HL-60 (cell line): ENCODE data around the gene COCH.
A peak's percentile ranks its signal among the peaks of the same experiment; 100 is the strongest.

Experiments
- DNase-seq, 2 experiments: peaks; one replicate each; pipeline ENCODE4 v3.0.0-alpha.2; 2010 to 2020; ENCODE audit warnings: low read depth in 1 of 2, low spot score in 1 of 2
- H3K27ac ChIP-seq: fragments of 250-450 bp; sonication (Bioruptor Pico); replicated peaks from 2 replicates; pipeline ENCODE4 v1.5.1; 2020; ENCODE audit warnings: mild to moderate bottlenecking, moderate library complexity
- H3K27me3 ChIP-seq: fragments of 250-450 bp; sonication (Bioruptor Pico); 2 replicates; pipeline ENCODE4 v1.5.1; 2021; ENCODE audit warnings: mild to moderate bottlenecking, moderate library complexity; ENCODE audit not compliant: insufficient read depth, poor library complexity, severe bottlenecking
- H3K4me3 ChIP-seq: replicated peaks from 2 replicates; pipeline ENCODE4 v1.5.1; 2011; ENCODE audit warnings: mild to moderate bottlenecking, control low read depth, low read length; ENCODE audit not compliant: insufficient read depth
- GABPA ChIP-seq: IDR thresholded peaks from 2 replicates; pipeline ENCODE4 v1.6.1; 2012; ENCODE audit warnings: low read depth
- POLR2AphosphoS5 ChIP-seq: IDR thresholded peaks from 2 replicates; pipeline ENCODE4 v1.6.1; 2012; ENCODE audit warnings: low read depth
- SPI1 ChIP-seq: IDR thresholded peaks from 2 replicates; pipeline ENCODE4 v1.6.1; 2012; ENCODE audit warnings: low read depth, mild to moderate bottlenecking, borderline replicate concordance
- TF ChIP-seq, protein P1 (sequence below): IDR thresholded peaks from 2 replicates; pipeline ENCODE4 v1.6.1; 2012; ENCODE audit warnings: low read depth; ENCODE audit not compliant: insufficient replicate concordance
- TF ChIP-seq, protein P2 (sequence below): IDR thresholded peaks from one replicate; pipeline ENCODE4 v1.5.1; 2011; ENCODE audit warnings: low read length, control low read depth, inconsistent platforms; ENCODE audit not compliant: insufficient read depth

COCH gene

DNA sequence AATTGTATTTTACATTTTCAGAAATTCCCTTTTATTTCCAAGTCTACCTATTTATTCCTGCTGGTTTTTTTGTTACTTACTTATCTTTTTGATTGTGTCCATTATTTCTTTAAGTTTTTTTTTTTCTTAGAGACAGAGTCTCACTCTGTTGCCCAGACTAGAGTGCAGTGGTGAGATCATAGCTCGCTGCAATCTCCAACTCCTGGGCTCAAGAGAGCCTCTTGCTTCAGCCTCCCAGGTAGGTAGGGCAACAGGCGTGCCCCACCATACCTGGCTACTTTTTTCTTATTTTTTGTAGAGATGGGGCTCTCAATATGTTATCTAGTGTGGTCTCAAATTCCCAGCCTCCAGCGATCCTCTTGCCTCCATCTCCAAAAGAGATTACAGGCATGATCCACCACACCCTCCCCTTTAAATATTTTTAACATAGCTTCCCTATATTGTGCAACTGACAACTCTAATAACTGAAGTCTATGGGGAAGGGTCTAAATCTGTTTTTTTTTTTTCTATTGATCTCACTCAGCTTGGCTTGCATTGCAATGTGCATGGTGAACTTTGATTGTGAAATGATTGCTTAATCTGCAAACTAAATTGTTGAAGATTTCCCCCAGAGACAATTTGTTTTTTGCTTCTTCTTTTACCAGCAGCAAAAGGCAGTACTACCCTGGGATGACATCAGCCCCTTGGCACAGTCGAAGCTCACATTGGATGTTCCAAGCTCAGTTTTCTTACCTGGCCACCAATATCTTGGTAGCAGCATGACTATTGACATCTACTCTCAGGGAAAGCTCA lies 25.7 kb upstream of the COCH start:
- Histone ChIP-seq H3K27me3 (no peaks in the 10 kb centered on the region), H3K4me3 (no peak overlapping the region), H3K27ac (no peak overlapping the region)
- TF ChIP-seq SPI1 (no peak), GABPA (no peak), POLR2AphosphoS5 (no peak)
- TF ChIP-seq, protein P1, sequence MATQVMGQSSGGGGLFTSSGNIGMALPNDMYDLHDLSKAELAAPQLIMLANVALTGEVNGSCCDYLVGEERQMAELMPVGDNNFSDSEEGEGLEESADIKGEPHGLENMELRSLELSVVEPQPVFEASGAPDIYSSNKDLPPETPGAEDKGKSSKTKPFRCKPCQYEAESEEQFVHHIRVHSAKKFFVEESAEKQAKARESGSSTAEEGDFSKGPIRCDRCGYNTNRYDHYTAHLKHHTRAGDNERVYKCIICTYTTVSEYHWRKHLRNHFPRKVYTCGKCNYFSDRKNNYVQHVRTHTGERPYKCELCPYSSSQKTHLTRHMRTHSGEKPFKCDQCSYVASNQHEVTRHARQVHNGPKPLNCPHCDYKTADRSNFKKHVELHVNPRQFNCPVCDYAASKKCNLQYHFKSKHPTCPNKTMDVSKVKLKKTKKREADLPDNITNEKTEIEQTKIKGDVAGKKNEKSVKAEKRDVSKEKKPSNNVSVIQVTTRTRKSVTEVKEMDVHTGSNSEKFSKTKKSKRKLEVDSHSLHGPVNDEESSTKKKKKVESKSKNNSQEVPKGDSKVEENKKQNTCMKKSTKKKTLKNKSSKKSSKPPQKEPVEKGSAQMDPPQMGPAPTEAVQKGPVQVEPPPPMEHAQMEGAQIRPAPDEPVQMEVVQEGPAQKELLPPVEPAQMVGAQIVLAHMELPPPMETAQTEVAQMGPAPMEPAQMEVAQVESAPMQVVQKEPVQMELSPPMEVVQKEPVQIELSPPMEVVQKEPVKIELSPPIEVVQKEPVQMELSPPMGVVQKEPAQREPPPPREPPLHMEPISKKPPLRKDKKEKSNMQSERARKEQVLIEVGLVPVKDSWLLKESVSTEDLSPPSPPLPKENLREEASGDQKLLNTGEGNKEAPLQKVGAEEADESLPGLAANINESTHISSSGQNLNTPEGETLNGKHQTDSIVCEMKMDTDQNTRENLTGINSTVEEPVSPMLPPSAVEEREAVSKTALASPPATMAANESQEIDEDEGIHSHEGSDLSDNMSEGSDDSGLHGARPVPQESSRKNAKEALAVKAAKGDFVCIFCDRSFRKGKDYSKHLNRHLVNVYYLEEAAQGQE = no peak
- TF ChIP-seq, protein P2, sequence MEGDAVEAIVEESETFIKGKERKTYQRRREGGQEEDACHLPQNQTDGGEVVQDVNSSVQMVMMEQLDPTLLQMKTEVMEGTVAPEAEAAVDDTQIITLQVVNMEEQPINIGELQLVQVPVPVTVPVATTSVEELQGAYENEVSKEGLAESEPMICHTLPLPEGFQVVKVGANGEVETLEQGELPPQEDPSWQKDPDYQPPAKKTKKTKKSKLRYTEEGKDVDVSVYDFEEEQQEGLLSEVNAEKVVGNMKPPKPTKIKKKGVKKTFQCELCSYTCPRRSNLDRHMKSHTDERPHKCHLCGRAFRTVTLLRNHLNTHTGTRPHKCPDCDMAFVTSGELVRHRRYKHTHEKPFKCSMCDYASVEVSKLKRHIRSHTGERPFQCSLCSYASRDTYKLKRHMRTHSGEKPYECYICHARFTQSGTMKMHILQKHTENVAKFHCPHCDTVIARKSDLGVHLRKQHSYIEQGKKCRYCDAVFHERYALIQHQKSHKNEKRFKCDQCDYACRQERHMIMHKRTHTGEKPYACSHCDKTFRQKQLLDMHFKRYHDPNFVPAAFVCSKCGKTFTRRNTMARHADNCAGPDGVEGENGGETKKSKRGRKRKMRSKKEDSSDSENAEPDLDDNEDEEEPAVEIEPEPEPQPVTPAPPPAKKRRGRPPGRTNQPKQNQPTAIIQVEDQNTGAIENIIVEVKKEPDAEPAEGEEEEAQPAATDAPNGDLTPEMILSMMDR = no peak
- peak; percentile 43 to 50 for DNase-seq

DNA sequence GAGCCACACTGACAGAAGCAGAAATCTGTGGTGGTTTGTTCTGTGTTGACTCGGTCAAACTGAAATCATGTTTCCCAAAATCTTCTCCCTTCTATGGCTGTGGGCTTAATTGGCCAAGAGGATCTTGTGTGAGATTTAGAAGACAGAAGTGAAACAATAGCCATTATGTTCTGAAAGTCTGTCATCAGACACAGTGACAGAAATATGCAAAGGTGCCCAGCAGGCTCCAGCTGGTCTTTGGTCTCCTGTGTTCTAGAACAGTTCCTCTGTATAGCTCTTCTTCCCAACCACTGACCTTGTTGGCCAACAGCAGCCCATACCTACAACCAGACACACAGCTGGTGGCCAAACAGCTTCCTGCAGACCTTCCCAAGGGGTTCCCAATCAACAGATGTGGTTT lies 25.0 kb upstream of the COCH start:
- 0 out of 2 replicates have a peak overlapping the region, but pooled peaks have one; percentile 14 for H3K27ac ChIP-seq
- DNase-seq = peak; percentile 17 to 20
- TF ChIP-seq, protein P1 = no peak
- TF ChIP-seq POLR2AphosphoS5 = no peak
- no peak for TF ChIP-seq SPI1
- TF ChIP-seq, protein P2 = no peak
- TF ChIP-seq GABPA = no peak
- H3K4me3 ChIP-seq = no peak overlapping the region
- H3K27me3 ChIP-seq = no peaks in the 10 kb centered on the region

DNA sequence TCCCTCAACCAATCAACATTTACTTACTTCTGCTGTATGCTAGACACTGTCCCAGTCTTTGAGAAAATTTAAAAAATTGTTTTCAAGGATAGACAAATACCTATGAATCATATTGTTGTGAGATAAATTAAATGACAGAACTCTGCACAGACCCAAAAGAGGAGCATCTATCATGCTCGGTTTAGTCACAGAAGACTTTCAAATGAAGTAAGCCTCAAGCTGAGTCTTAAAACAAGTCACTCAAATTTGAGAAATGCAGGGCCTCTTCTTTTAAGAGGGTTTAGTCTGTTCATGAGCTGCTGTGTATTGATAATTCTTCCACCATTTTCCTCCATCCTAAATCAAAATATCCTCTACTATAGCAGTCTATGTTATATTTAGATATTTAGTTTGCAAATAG lies 24.4 kb upstream of the COCH start:
- Histone ChIP-seq H3K4me3 (no peak overlapping the region), H3K27me3 (no peaks in the 10 kb centered on the region), H3K27ac (no peak overlapping the region)
- TF ChIP-seq, protein P1 = no peak
- no peak for TF ChIP-seq SPI1
- TF ChIP-seq GABPA = no peak
- TF ChIP-seq, protein P2 = no peak
- no peak for TF ChIP-seq POLR2AphosphoS5
- DNase-seq = no peak
